ENCODE measurements around the gene DICER1.

DNA sequence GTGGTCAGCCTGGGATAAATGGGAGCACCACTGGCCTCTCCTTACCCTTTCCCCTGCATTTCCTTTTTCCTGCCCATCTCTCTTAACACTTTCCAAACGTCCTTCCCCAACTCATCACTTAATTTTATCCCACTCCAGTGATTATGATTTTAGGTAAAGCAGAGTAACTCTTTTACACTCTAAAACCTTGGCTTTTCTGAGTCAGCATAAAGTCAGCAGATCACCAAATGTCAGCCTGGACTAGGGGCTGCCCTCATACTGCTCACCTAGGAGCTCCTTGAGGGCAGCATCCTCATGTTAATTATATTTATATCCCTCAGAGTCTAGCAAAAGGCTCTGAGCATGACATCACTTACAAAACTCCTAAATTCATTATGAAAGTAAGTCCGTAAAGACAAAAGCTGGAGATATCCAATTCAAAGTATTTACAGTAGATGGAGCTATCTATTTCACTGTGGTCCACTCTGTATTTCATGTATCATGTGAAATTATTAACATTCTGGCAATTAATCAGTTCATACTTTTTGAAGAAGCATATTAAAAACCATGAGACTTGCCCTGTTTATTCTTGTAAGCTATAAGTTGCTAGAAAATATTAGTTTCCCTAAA, 17.0 kb upstream of the DICER1 start:
- TF ChIP-seq POLR2A (IDR thresholded peaks at IDR 0.05): no peak
- TF ChIP-seq, protein P1, sequence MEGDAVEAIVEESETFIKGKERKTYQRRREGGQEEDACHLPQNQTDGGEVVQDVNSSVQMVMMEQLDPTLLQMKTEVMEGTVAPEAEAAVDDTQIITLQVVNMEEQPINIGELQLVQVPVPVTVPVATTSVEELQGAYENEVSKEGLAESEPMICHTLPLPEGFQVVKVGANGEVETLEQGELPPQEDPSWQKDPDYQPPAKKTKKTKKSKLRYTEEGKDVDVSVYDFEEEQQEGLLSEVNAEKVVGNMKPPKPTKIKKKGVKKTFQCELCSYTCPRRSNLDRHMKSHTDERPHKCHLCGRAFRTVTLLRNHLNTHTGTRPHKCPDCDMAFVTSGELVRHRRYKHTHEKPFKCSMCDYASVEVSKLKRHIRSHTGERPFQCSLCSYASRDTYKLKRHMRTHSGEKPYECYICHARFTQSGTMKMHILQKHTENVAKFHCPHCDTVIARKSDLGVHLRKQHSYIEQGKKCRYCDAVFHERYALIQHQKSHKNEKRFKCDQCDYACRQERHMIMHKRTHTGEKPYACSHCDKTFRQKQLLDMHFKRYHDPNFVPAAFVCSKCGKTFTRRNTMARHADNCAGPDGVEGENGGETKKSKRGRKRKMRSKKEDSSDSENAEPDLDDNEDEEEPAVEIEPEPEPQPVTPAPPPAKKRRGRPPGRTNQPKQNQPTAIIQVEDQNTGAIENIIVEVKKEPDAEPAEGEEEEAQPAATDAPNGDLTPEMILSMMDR (IDR thresholded peaks at IDR 0.05): peak in 2 of 6 experiments; percentile 27 to 32

Data from adrenal gland (tissue), 5 donors.